Type B pancreatic cell (in vitro differentiated cells): ENCODE data around the gene CPA2. TPM values are rescaled to one million over a fixed set of nuclear protein-coding genes. Genes with fewer than 3 reads are reported as not detected.
"Not testable (repeated sequence)": the region's sequence is repeated elsewhere in the genome, so short reads cannot be mapped to it uniquely, and the experiment has no call there.

ENCODE experiments used
- DNase-seq: peaks from one replicate; pipeline ENCODE4 v3.0.0; 2021; ENCODE audit warnings: mixed read lengths; ENCODE audit not compliant: unreplicated experiment; ENCODE audit errors: extremely low spot score
- H3K27ac Mint-ChIP-seq: 2 replicates; pipeline ENCODE4 v1.8.0; 2021; ENCODE audit warnings: mild to moderate bottlenecking, mixed read lengths
- H3K27me3 Mint-ChIP-seq: 2 replicates; pipeline ENCODE4 v1.8.0; 2021; ENCODE audit warnings: mixed read lengths
- H3K36me3 Mint-ChIP-seq: 2 replicates; pipeline ENCODE4 v1.8.0; 2021; ENCODE audit warnings: mixed read lengths
- H3K4me1 Mint-ChIP-seq: one replicate; pipeline ENCODE4 v1.8.0; 2021; ENCODE audit warnings: mixed read lengths; ENCODE audit not compliant: unreplicated experiment
- H3K4me3 Mint-ChIP-seq: 2 replicates; pipeline ENCODE4 v1.8.0; 2021; ENCODE audit warnings: mild to moderate bottlenecking, mixed read lengths
- H3K9me3 Mint-ChIP-seq: 2 replicates; pipeline ENCODE4 v1.8.0; 2021; ENCODE audit warnings: mixed read lengths
- total RNA-seq: library from RNA; stranded (reverse); gene quantifications from 2 replicates; pipeline ENCODE4 v1.2.1, GENCODE V29; 2021; ENCODE audit warnings: low replicate concordance
- TF ChIP-seq, protein P1 (sequence below): fragments of 200-600 bp; sonication (generic); conservative IDR thresholded peaks from 2 replicates; pipeline ENCODE4 v1.5.0; 2021; ENCODE audit warnings: antibody characterized with exemption, mild to moderate bottlenecking

CPA2 gene
- total RNA-seq, 1 donor from 2014 or later = 19.8 TPM

DNA sequence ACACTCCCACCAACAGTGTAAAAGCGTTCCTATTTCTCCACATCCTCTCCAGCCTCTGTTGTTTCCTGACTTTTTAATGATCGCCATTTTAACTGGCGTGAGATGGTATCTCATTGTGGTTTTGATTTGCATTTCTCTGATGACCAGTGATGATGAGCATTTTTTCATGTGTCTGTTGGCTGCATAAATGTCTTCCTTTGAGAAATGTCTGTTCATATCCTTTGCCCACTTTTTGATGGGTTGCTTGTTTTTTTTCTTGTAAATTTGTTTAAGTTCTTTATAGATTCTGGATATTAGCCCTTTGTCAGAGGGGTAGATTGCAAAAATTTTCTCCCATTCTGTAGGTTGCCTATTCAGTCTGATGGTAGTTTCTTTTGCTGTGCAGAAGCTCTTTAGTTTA is 17.0 kb upstream of the CPA2 start:
- peaks cover 12% of the 10 kb centered on the region for H3K9me3 Mint-ChIP-seq
- H3K4me3 Mint-ChIP-seq, H3K27me3 Mint-ChIP-seq, DNase-seq, H3K27ac Mint-ChIP-seq, H3K36me3 Mint-ChIP-seq, H3K4me1 Mint-ChIP-seq: not testable (repeated sequence)

DNA sequence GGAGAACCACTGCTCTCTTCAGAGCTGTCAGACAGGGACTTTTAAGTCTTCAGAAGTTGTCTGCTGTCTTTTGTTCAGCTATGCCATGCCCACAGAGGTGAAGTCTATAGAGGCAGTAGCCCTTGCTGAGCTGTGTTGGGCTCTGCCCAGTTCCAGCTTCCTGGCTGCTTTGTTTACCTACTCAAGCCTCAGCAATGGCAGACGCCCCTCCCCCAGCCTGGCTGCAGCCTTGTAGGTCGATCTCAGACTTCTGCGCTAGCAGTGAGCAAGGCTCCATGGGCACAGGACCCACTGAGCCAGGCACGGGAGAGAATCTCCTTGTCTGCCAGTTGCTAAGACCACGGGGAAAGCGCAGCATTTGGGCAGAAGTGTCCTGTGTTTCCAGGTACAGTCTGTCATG is 12.1 kb upstream of the CPA2 start:
- no peaks in the 10 kb centered on the region for H3K27me3 Mint-ChIP-seq
- H3K4me1 Mint-ChIP-seq = no peaks in the 10 kb centered on the region
- H3K36me3 Mint-ChIP-seq = peaks cover 3% of the 10 kb centered on the region
- TF ChIP-seq, protein P1, sequence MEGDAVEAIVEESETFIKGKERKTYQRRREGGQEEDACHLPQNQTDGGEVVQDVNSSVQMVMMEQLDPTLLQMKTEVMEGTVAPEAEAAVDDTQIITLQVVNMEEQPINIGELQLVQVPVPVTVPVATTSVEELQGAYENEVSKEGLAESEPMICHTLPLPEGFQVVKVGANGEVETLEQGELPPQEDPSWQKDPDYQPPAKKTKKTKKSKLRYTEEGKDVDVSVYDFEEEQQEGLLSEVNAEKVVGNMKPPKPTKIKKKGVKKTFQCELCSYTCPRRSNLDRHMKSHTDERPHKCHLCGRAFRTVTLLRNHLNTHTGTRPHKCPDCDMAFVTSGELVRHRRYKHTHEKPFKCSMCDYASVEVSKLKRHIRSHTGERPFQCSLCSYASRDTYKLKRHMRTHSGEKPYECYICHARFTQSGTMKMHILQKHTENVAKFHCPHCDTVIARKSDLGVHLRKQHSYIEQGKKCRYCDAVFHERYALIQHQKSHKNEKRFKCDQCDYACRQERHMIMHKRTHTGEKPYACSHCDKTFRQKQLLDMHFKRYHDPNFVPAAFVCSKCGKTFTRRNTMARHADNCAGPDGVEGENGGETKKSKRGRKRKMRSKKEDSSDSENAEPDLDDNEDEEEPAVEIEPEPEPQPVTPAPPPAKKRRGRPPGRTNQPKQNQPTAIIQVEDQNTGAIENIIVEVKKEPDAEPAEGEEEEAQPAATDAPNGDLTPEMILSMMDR = no peak
- DNase-seq = no peak
- no peak overlapping the region for H3K4me3 Mint-ChIP-seq
- H3K9me3 Mint-ChIP-seq = peaks cover 7% of the 10 kb centered on the region
- H3K27ac Mint-ChIP-seq = no peak overlapping the region

DNA sequence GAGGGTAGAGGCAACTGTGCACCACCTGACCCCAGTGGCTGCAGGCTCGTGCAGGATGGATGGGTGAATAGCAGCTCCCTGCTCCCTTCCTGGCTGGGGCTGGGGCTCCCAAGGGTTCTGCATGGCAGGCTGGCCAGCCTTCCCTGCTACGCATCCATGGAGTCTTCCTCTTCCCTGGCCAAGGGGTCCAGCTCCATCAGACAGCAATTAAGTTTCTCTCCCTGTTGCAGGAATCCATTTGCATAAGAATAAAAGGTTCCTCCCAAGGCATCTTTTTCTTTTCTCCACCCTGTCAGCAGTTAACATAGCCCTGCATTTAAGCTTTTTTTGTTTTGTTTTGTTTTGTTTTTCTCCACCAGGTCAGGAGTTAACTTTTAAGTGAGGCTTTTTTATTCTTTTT is 10.0 kb upstream of the CPA2 start:
- H3K27me3 Mint-ChIP-seq = no peaks in the 10 kb centered on the region
- no peaks in the 10 kb centered on the region for H3K4me1 Mint-ChIP-seq
- H3K36me3 Mint-ChIP-seq = peaks cover 3% of the 10 kb centered on the region
- H3K4me3 Mint-ChIP-seq = no peak overlapping the region
- no peak for DNase-seq
- peaks cover 7% of the 10 kb centered on the region for H3K9me3 Mint-ChIP-seq
- TF ChIP-seq, protein P1 = no peak
- no peak overlapping the region for H3K27ac Mint-ChIP-seq

DNA sequence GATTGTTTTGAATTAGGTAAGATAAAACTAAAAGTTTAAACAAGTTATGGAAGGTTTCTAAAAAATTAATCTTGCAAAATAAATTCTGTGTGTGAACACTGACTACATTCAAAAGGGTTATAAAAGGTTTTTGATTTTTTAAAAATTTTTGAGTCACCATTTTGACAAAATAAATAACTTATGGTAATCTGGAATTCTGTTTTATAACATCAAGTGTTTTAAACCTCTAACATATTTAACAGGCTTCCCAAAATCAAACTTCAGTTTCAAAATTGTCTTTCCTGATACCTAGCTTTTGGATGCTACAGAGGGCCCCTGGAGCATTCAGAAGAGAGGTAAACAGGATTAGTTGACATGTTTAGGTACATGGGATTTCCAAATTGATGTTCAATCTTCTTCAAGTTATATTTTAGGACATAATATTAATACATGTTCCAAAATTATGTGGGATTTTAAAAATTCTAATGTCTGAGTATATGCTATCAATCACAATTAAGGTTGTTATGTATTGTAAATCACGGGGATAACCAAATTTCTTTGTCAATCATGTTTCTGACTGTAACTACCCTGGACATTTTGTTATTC is 8.1 kb upstream of the CPA2 start:
- no peak for DNase-seq
- Mint-ChIP-seq H3K9me3 (peaks cover 4% of the 10 kb centered on the region), H3K4me1 (peaks cover 11% of the 10 kb centered on the region), H3K27me3 (no peaks in the 10 kb centered on the region), H3K4me3 (no peak overlapping the region), H3K36me3 (peaks cover 3% of the 10 kb centered on the region), H3K27ac (no peak overlapping the region)
- TF ChIP-seq, protein P1 = no peak

DNA sequence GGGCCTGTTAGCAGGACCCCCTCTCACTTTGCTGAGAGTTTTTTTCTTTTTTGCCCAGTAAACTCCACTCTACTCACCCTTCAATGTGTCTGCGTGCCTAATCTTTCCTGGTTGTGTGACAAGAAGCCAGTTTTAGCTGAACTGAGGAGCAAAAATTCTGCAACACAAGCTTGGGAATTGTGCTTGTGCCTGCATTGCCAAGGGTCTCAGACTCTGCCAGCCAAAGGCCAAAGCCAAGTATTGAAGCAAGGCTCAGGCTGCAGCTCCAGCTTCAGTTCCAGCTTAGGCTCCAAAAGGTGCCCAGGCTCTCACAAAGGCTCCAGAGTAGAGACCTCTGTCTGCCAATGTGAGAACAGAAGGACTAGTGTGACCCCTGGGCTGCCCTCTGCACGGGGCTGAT is 4.2 kb upstream of the CPA2 start:
- Mint-ChIP-seq H3K27ac (no peak overlapping the region), H3K27me3 (no peaks in the 10 kb centered on the region), H3K36me3 (peaks cover 3% of the 10 kb centered on the region), H3K9me3 (no peaks in the 10 kb centered on the region), H3K4me1 (peaks cover 47% of the 10 kb centered on the region), H3K4me3 (no peak overlapping the region)
- DNase-seq = no peak
- TF ChIP-seq, protein P1 = no peak

DNA sequence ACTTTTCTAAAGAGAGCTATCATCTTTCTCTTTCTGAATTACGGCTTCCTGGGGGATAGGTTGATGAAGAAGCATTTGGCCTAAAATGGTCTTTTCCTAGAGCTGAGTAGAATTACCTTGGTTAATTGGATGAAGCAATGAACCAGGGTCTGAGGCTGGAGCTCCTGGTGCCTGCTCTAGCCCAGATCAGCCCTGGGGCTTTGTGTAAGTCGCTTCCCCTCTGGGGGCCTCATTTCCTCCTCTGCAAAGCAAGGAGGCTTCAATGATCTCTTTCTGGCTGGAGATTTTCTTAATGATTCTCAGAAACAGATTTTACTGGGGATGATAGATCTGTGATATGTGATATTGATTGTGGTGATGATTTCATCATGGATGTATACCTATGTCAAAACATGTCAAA is 3.5 kb upstream of the CPA2 start:
- TF ChIP-seq, protein P1 = no peak
- peak overlapping the region; percentile 48 for H3K27ac Mint-ChIP-seq
- H3K4me1 Mint-ChIP-seq = peaks cover 53% of the 10 kb centered on the region
- no peak overlapping the region for H3K4me3 Mint-ChIP-seq
- H3K36me3 Mint-ChIP-seq = peaks cover 3% of the 10 kb centered on the region
- no peak for DNase-seq
- H3K27me3 Mint-ChIP-seq = no peaks in the 10 kb centered on the region
- no peaks in the 10 kb centered on the region for H3K9me3 Mint-ChIP-seq
